HFFc6 (cell line): ENCODE data around the gene C4orf50. TPM values are rescaled to one million over a fixed set of nuclear protein-coding genes. Genes with fewer than 3 reads are reported as not detected.

ENCODE experiments used
- DNase-seq: peaks from one replicate; pipeline ENCODE4 v3.0.0-alpha.2; 2018
- H3K27ac Mint-ChIP-seq: 2 replicates; pipeline ENCODE4 v1.8.0; 2020; ENCODE audit warnings: mild to moderate bottlenecking, mixed read lengths
- H3K27me3 Mint-ChIP-seq: 2 replicates; pipeline ENCODE4 v1.8.0; 2021; ENCODE audit warnings: mild to moderate bottlenecking, moderate library complexity, mixed read lengths; ENCODE audit not compliant: insufficient read depth
- H3K36me3 Mint-ChIP-seq: 2 replicates; pipeline ENCODE4 v1.8.0; 2021; ENCODE audit warnings: low read depth, mixed read lengths
- H3K4me1 Mint-ChIP-seq: 2 replicates; pipeline ENCODE4 v1.8.0; 2020; ENCODE audit warnings: low read depth, mixed read lengths
- H3K4me3 Mint-ChIP-seq: 2 replicates; pipeline ENCODE4 v1.8.0; 2020; ENCODE audit warnings: mild to moderate bottlenecking, moderate library complexity, mixed read lengths
- H3K9me3 Mint-ChIP-seq: 2 replicates; pipeline ENCODE4 v1.8.0; 2020; ENCODE audit warnings: mild to moderate bottlenecking, mixed read lengths
- CTCF ChIP-seq: fragments of 200-600 bp; sonication (generic); IDR thresholded peaks from 2 replicates; pipeline ENCODE4 v1.5.0; 2021; ENCODE audit warnings: antibody characterized with exemption, mild to moderate bottlenecking
- total RNA-seq, 6 experiments: library from RNA; stranded (reverse); fragmentation: NEBNext Ultra II Directional; extraction: Animal tissue kit (Norgen Biotek cat#: 25700); gene quantifications; 2 replicates in 1 of 6; 3 replicates in 5 of 6; pipeline ENCODE4 v1.2.3, GENCODE V29; 2021

The C4orf50 gene
- total RNA-seq, 6 experiments from 2014 or later = not detected

DNA sequence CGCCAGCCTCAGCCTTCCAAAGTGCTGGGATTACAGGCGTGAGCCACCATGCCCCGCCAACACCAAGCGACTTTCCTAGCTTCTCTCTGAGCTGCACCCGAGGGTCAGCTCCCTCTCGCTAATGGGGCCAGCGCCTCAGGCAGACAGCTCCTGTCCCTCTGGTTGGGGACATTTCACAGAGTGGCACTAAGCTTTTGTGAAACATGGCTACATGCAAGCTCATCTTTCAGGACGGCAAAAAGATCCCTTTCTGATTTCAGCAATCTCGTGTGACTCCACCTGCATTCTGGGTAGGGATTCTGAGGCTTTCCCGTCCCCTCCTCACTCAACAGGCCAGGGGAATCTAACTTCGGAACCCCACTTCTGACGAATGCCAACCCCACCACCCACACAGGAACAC, 31.0 kb upstream of the C4orf50 start:
- no peak for TF ChIP-seq CTCF
- H3K9me3 Mint-ChIP-seq = peaks cover 66% of the 10 kb centered on the region
- peaks cover 3% of the 10 kb centered on the region for H3K27me3 Mint-ChIP-seq
- H3K36me3 Mint-ChIP-seq = no peaks in the 10 kb centered on the region
- no peaks in the 10 kb centered on the region for H3K4me1 Mint-ChIP-seq
- DNase-seq = no peak
- no peak overlapping the region for H3K4me3 Mint-ChIP-seq
- H3K27ac Mint-ChIP-seq = no peak overlapping the region

DNA sequence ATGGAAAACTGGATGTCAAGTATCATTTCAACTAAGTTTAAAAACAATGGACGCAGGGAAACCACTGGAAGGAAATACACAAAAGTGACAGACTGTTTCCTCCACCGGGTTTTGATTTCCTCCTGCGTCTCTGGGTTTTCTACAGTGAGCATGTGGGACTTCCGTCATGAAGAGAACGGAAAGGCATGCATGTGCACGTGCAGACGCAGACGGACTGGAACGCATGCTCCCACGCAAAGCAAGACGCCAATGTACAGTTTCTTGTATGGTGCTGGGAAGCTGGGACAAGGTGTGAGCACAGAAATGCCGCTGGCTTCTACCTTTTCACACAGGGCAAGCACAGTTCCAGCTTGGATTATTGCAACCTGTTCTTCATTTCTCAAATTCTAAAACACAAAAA, 30.3 kb upstream of the C4orf50 start:
- Mint-ChIP-seq H3K4me1 (no peaks in the 10 kb centered on the region), H3K36me3 (no peaks in the 10 kb centered on the region), H3K9me3 (peaks cover 67% of the 10 kb centered on the region), H3K27me3 (peaks cover 3% of the 10 kb centered on the region), H3K4me3 (no peak overlapping the region), H3K27ac (no peak overlapping the region)
- DNase-seq = no peak
- no peak for TF ChIP-seq CTCF

DNA sequence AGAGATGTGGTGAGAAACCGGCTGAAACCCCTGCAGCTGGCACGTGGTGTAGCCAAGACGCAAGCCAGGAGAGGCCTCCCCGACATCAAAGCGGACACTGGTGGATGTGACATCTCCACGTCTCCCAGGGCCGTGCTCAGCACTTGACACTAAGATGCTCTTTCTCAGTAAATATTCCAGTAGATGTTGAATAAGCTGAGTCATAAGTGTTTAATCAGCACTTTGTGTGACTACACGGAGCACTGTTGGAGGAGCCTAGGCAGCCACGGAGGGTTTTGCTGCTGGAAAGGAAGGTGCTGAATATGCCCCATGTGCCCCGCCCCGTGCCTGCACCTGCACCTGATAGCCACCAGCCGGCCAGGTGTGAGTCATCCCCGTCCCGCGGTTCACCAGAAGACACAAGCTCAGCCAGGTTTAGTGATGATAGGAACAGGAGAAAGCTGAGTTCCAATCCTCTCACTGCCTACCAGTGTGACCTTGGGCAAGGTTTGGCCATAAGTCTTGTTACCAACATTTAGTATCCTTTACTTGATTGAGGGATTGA, 29.0 kb upstream of the C4orf50 start:
- Mint-ChIP-seq H3K27me3 (peaks cover 3% of the 10 kb centered on the region), H3K36me3 (no peaks in the 10 kb centered on the region), H3K9me3 (peaks cover 72% of the 10 kb centered on the region), H3K4me3 (no peak overlapping the region), H3K27ac (no peak overlapping the region), H3K4me1 (no peaks in the 10 kb centered on the region)
- DNase-seq = no peak
- TF ChIP-seq CTCF = no peak

DNA sequence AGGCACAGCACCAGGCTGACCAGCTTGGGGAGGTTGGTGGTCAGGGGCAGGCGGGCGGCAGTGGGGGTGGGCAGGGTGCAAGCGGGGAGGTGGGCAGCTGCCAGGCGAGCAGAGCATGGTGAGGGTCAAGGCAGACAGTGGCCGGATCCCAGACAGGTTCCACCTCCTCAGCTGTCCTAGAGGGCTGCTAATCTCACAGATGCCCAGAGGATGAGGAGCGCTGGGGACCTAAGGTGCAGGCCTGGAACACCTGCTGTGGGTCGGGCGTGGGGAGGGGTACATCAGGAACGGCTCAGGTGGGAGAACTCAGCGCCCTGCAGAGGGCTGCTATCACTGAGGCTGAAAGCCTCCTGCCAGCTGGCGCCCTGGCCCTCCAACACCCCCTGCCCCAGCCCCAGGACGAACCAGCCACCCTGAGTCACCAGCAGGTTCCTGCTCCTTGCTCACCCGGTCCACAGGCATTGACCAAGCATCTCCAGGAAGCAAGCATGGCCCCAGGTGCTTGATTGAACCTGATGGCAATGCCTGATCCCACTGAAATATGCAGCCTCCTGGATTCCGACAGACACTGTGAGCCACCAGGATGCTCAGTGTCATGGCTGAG, 28.4 kb upstream of the C4orf50 start:
- Mint-ChIP-seq H3K36me3 (no peaks in the 10 kb centered on the region), H3K9me3 (peaks cover 75% of the 10 kb centered on the region), H3K27me3 (peaks cover 3% of the 10 kb centered on the region), H3K4me1 (no peaks in the 10 kb centered on the region), H3K27ac (no peak overlapping the region), H3K4me3 (no peak overlapping the region)
- no peak for DNase-seq
- no peak for TF ChIP-seq CTCF

DNA sequence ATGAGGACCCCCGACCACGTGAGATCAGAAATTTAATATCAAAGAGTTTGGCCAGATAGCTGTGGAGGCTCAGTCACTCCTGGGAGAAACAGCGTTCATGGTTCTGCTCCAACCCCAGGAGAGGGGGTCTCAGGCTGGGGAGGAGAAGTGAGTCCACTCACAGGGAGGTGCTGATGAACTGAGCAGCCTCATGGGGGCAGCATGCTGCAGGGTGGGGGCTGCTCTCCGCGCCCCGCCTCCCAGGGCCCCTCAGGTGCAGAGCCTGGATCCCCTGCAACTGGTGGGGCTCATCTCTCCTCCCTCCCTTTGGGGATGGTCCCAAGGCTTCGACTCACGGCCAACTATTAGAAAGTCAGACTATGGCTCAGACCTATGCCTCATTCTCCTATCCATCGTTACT, 26.6 kb upstream of the C4orf50 start:
- H3K36me3 Mint-ChIP-seq = no peaks in the 10 kb centered on the region
- no peak for TF ChIP-seq CTCF
- DNase-seq = no peak
- H3K27ac Mint-ChIP-seq = no peak overlapping the region
- no peaks in the 10 kb centered on the region for H3K4me1 Mint-ChIP-seq
- H3K9me3 Mint-ChIP-seq = peaks cover 73% of the 10 kb centered on the region
- no peak overlapping the region for H3K4me3 Mint-ChIP-seq
- no peaks in the 10 kb centered on the region; the same call in 1 of the 2 replicates for H3K27me3 Mint-ChIP-seq
